ENCODE measurements around the gene CCM2. TPM values are rescaled to one million over a fixed set of nuclear protein-coding genes. Genes with fewer than 3 reads are reported as not detected.

Gene CCM2
- total RNA-seq, 2 donors from 2014 or later: 43.0 to 49.7 TPM

DNA sequence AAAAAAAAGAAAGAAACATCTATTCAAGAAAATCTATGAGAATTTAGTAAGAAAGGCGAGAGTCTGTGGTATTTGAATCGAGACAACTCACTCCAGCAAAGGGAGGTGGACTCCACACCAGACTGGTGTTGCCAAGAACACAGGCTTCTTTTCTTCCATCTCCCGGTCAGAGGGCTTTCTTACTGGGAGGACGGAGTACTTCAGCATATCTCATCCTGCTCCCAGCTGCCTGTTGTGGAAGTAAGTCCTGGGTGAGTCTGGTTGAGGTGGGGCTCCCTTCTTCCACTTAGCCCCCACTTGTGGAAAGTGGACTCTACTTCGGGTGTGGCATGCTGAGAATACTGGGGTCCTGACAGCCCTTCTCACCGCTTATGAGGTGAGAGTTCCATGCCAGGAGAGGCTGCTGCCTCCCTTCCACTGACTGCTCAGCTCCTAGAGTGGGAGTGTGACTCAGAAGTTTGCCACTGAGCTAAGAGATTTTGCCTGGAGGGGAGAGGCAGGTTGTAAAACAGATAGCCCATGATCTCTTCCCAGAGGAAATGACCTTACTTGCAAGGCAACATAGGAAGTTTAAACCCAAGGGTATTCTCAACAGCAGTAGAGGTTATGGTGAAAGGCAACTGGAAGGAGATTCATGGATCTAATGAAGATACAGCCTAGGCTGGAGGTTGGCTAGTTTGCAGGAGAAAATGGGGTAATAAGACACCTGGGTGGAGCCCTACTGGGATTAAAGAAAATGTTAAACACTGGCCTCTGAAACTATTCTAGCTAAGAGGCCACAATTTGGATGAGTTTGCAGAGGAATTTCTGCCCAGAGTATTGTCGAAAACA, 92.3 kb downstream of the CCM2 start:
- ATAC-seq (ENCODE audit: insufficient number of reproducible peaks, low FRiP score, low read depth) (no peak), DNase-seq (ENCODE audit: low spot score) (no peak)
- H3K9me3 ChIP-seq: no peaks in the 10 kb centered on the region
- H3K4me1 ChIP-seq (ENCODE audit: control insufficient read depth in 1 of 2, low read depth in 2 of 2): peaks cover 4 to 11% of the 10 kb centered on the region in 2 donors
- H3K27me3 ChIP-seq (replicated peaks; ENCODE audit: insufficient read depth): no peaks in the 10 kb centered on the region
- no peak overlapping the region for H3K4me3 ChIP-seq
- H3K27ac ChIP-seq: no peak overlapping the region
- no peaks in the 10 kb centered on the region for H3K36me3 ChIP-seq
- TF ChIP-seq, protein P1, sequence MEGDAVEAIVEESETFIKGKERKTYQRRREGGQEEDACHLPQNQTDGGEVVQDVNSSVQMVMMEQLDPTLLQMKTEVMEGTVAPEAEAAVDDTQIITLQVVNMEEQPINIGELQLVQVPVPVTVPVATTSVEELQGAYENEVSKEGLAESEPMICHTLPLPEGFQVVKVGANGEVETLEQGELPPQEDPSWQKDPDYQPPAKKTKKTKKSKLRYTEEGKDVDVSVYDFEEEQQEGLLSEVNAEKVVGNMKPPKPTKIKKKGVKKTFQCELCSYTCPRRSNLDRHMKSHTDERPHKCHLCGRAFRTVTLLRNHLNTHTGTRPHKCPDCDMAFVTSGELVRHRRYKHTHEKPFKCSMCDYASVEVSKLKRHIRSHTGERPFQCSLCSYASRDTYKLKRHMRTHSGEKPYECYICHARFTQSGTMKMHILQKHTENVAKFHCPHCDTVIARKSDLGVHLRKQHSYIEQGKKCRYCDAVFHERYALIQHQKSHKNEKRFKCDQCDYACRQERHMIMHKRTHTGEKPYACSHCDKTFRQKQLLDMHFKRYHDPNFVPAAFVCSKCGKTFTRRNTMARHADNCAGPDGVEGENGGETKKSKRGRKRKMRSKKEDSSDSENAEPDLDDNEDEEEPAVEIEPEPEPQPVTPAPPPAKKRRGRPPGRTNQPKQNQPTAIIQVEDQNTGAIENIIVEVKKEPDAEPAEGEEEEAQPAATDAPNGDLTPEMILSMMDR (IDR thresholded peaks at IDR 0.05): no peak

DNA sequence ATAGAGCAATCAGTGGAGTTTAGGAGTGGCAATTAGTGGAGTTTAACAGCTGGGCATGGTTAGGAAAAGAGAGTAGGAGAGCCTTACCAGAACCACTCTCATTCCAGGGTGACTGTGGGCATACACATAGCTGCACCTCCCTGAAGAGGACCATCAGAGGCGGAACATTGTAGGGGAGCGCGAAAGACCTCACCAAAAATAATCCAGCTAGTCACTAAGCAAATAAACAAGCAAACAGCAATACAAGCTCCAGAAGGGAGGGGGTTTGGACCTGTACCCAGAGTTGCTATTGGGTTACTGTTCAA, 92.9 kb downstream of the CCM2 start:
- no peaks in the 10 kb centered on the region for H3K27me3 ChIP-seq (replicated peaks; ENCODE audit: insufficient read depth)
- DNase-seq (ENCODE audit: low spot score) (no peak), ATAC-seq (ENCODE audit: insufficient number of reproducible peaks, low FRiP score, low read depth) (no peak)
- H3K27ac ChIP-seq: no peak overlapping the region
- peaks cover 4 to 6% of the 10 kb centered on the region in 2 donors for H3K4me1 ChIP-seq (ENCODE audit: control insufficient read depth in 1 of 2, low read depth in 2 of 2)
- H3K36me3 ChIP-seq: no peaks in the 10 kb centered on the region
- TF ChIP-seq, protein P1 (IDR thresholded peaks at IDR 0.05): no peak
- no peaks in the 10 kb centered on the region for H3K9me3 ChIP-seq
- no peak overlapping the region for H3K4me3 ChIP-seq

DNA sequence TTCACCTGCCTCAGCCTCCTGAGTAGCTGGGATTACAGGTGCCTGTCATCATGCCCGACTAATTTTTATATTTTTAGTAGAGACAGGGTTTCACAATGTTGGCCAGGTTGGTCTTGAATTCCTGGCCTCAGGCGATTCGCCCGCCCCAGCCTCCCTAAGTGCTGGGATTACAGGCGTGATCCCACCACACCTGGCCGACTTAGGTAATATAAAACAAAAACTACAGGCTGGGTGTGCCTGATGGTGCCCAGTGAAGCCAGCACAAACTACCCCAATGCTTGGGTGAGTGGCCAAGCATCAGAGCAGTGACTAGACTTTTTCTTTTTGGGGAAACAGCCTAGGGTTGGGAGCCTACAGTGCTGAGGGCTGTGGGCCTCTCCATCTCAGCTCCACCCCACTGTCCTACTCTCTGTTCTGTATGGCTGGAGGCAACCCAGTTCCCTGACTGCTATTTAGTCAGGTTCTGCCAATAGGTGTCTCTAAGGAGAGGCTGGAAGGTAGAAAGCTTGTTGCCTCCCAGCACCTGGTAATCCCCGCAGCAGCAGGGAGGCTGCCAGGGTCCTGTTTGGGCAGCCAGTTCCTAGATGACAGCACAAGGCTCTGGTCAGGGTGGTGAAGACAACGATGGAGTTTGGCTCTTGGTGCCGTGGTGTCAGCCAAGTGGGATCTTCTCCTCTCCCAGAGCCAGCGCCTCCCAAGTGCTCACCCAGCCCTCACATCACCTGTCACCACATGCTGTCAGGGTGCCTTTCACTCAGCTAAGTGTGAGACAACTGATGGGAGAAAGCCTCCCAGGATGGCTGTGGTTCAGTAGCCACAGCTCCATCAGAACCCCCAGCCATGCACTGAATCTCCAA, 99.2 kb downstream of the CCM2 start:
- no peak overlapping the region for H3K27ac ChIP-seq
- no peaks in the 10 kb centered on the region for H3K9me3 ChIP-seq
- DNase-seq (ENCODE audit: low spot score) (no peak), ATAC-seq (ENCODE audit: insufficient number of reproducible peaks, low FRiP score, low read depth) (no peak)
- TF ChIP-seq, protein P1 (IDR thresholded peaks at IDR 0.05): no peak
- no peaks in the 10 kb centered on the region for H3K4me1 ChIP-seq (ENCODE audit: control insufficient read depth in 1 of 2, low read depth in 2 of 2)
- no peaks in the 10 kb centered on the region for H3K27me3 ChIP-seq (replicated peaks; ENCODE audit: insufficient read depth)
- peaks cover 47% of the 10 kb centered on the region for H3K36me3 ChIP-seq
- no peak overlapping the region for H3K4me3 ChIP-seq

GRCh38 chr7:45099891-45100760, 100.1 kb downstream of the CCM2 start:
- Histone ChIP-seq H3K9me3 (no peaks in the 10 kb centered on the region), H3K4me3 (no peak overlapping the region), H3K27ac (no peak overlapping the region), H3K27me3 (replicated peaks; ENCODE audit: insufficient read depth) (no peaks in the 10 kb centered on the region), H3K4me1 (ENCODE audit: control insufficient read depth in 1 of 2, low read depth in 2 of 2) (no peaks in the 10 kb centered on the region), H3K36me3 (peaks cover 56% of the 10 kb centered on the region)
- no peak for DNase-seq (ENCODE audit: low spot score)
- no peak for ATAC-seq (ENCODE audit: insufficient number of reproducible peaks, low FRiP score, low read depth)
- TF ChIP-seq, protein P1 (IDR thresholded peaks at IDR 0.05): no peak

Measured in thoracic aorta (tissue), 2 donors.